Kidney (tissue), 14 donors: ENCODE data around the gene NCAPD2. TPM values are rescaled to one million over a fixed set of nuclear protein-coding genes. Genes with fewer than 3 reads are reported as not detected.

ENCODE experiments used
- DNase-seq, 5 donors: peaks; one replicate each; pipeline ENCODE4 v3.0.0-alpha.2; 2013 to 2020
- FAIRE-seq: peaks from 2 replicates; lab custom pipeline; 2012; peaks lifted over from hg19 to GRCh38; lab: Jason Lieb, UNC
- H3K27ac ChIP-seq, 2 donors: one replicate each; pipeline ENCODE4 v1.7.0; 2013; ENCODE audit warnings: low read depth in 2 of 2, low read length in 2 of 2, inconsistent platforms in 1 of 2
- H3K27me3 ChIP-seq: one replicate; pipeline ENCODE4 v1.7.1; 2013; ENCODE audit warnings: low read length, inconsistent platforms; ENCODE audit not compliant: control insufficient read depth, insufficient read depth
- H3K36me3 ChIP-seq, 3 donors: one replicate each; pipeline versions ENCODE4 v1.7.0 to v1.7.1; 2013; ENCODE audit warnings: low read length in 3 of 3, control low read depth in 1 of 3, inconsistent platforms in 1 of 3; ENCODE audit not compliant: insufficient read depth in 3 of 3, control insufficient read depth in 2 of 3
- H3K4me1 ChIP-seq, 3 donors: one replicate each; pipeline versions ENCODE4 v1.7.0 to v1.7.1; 2013; ENCODE audit warnings: low read length in 3 of 3, inconsistent platforms in 1 of 3, low read depth in 1 of 3; ENCODE audit not compliant: control insufficient read depth in 2 of 3, insufficient read depth in 2 of 3
- H3K4me3 ChIP-seq, 3 donors: one replicate each; pipeline versions ENCODE4 v1.7.0 to v1.8.1; 2013; ENCODE audit warnings: low read length in 3 of 3, control low read depth in 1 of 3, inconsistent platforms in 1 of 3
- H3K9ac ChIP-seq, 3 donors: one replicate each; pipeline versions ENCODE4 v1.7.0 to v1.7.1; 2013; ENCODE audit warnings: low read length in 3 of 3, control low read depth in 1 of 3, inconsistent platforms in 1 of 3
- H3K9me3 ChIP-seq, 3 donors: one replicate each; pipeline versions ENCODE4 v1.7.0 to v1.7.1; 2013; ENCODE audit warnings: low read length in 3 of 3, control low read depth in 1 of 3, inconsistent platforms in 1 of 3; ENCODE audit not compliant: control insufficient read depth in 2 of 3, insufficient read depth in 1 of 3
- intact Hi-C: fragments of 100-400 bp; cut with DNase I; formaldehyde crosslinking; loops from one replicate; pipeline ENCODE4 v1.11.1; 2022
- polyA plus RNA-seq: library from polyadenylated mRNA; stranded (reverse); fragments of 350-450 nt; fragmentation: Illumina TruSeq; extraction: RNeasy Lipid Tissue Mini Kit (QIAGEN cat#74804); gene quantifications from one replicate; pipeline ENCODE4 v1.2.3, GENCODE V29; 2014; ENCODE audit warnings: low read depth, low replicate concordance; ENCODE audit not compliant: insufficient read depth
- total RNA-seq: library from RNA; stranded (reverse); fragmentation: NEBNext Ultra II Directional; extraction: Animal tissue kit (Norgen Biotek cat#: 25700); gene quantifications from one replicate; pipeline ENCODE4 v1.2.1, GENCODE V29; 2021
- TF ChIP-seq, protein P1 (sequence below): IDR thresholded peaks from 3 replicates; pipeline ENCODE4 v1.5.1; 2012; ENCODE audit warnings: mild to moderate bottlenecking, moderate library complexity, borderline replicate concordance; ENCODE audit not compliant: insufficient read depth; ENCODE audit errors: extremely low read depth
- donor health status: control.
- donor health status: control.
- donor health status: control.
- donor health status: control.
- donor health status: control.
- donor health status: DM: yes; HTN: yes; CAD: no.
- donor health status: Normal renal cell carcinoma (clear cell type).

NCAPD2 gene
- total and polyA plus RNA-seq, 2 donors from 2014 or later = 4.5 to 23.4 TPM

- peaks cover 2 to 32% (median 25%) of the 10 kb centered on the region in 3 donors for H3K36me3 ChIP-seq
- TF ChIP-seq, protein P1, sequence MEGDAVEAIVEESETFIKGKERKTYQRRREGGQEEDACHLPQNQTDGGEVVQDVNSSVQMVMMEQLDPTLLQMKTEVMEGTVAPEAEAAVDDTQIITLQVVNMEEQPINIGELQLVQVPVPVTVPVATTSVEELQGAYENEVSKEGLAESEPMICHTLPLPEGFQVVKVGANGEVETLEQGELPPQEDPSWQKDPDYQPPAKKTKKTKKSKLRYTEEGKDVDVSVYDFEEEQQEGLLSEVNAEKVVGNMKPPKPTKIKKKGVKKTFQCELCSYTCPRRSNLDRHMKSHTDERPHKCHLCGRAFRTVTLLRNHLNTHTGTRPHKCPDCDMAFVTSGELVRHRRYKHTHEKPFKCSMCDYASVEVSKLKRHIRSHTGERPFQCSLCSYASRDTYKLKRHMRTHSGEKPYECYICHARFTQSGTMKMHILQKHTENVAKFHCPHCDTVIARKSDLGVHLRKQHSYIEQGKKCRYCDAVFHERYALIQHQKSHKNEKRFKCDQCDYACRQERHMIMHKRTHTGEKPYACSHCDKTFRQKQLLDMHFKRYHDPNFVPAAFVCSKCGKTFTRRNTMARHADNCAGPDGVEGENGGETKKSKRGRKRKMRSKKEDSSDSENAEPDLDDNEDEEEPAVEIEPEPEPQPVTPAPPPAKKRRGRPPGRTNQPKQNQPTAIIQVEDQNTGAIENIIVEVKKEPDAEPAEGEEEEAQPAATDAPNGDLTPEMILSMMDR = no peak
- peaks cover 0 to 29% (median 17%) of the 10 kb centered on the region in 3 donors for H3K4me1 ChIP-seq
- DNase-seq (peak; percentile 75 to 90 (median 84)), FAIRE-seq (no peak)
- intact Hi-C loops = no loop called here
- H3K9ac ChIP-seq = peak overlapping the region in 1 of 3 donors; percentile 90
- peak overlapping the region; percentile 99 for H3K27ac ChIP-seq
- no peaks in the 10 kb centered on the region for H3K9me3 ChIP-seq
- H3K27me3 ChIP-seq = no peaks in the 10 kb centered on the region
- peak overlapping the region in 2 of 3 donors; percentile 55 to 92 for H3K4me3 ChIP-seq
Observed at GRCh38 chr12:6532051-6532926, 38.4 kb downstream of the NCAPD2 start.

DNA sequence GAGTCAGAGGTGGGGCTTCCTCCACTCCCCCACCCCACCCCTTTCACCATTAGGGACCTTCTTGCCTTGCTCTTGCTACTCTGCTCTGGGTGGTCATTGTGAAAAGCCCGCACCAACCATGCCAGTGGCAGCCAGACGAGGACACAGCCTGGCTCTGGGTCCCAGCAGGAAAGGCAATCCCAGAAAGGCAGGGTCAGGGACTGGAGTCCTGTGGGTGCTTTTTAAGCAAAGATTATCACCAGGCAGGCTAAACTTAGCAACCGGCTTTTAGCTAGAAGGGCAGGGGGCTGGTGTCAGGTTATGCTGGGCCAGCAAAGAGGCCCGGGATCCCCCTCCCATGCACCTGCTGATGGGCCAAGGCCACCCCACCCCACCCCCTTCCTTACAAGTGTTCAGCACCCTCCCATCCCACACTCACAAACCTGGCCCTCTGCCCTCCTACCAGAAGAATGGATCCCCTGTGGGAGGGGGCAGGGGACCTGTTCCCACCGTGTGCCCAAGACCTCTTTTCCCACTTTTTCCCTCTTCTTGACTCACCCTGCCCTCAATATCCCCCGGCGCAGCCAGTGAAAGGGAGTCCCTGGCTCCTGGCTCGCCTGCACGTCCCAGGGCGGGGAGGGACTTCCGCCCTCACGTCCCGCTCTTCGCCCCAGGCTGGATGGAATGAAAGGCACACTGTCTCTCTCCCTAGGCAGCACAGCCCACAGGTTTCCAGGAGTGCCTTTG is 39.2 kb downstream of the NCAPD2 start:
- H3K4me3 ChIP-seq = peak overlapping the region; percentile 40 to 92 (median 83)
- H3K9ac ChIP-seq = peak overlapping the region in 2 of 3 donors; percentile 5 to 90
- TF ChIP-seq, protein P1 = no peak
- intact Hi-C loops = no loop called here
- no peaks in the 10 kb centered on the region for H3K27me3 ChIP-seq
- peaks cover 2 to 31% (median 20%) of the 10 kb centered on the region in 3 donors for H3K36me3 ChIP-seq
- H3K9me3 ChIP-seq = no peaks in the 10 kb centered on the region
- FAIRE-seq (no peak), DNase-seq (peak; percentile 84 to 92 (median 91))
- H3K27ac ChIP-seq = peak overlapping the region; percentile 99
- H3K4me1 ChIP-seq = peaks cover 0 to 29% (median 17%) of the 10 kb centered on the region in 3 donors

GRCh38 chr12:6533653-6533922 is 39.7 kb downstream of the NCAPD2 start:
- peak overlapping the region; percentile 40 to 92 (median 83) for H3K4me3 ChIP-seq
- H3K27ac ChIP-seq = peak overlapping the region; percentile 99
- peak in 2 of 5 donors; percentile 92 to 94 for DNase-seq
- FAIRE-seq = no peak
- TF ChIP-seq, protein P1 = no peak
- peak overlapping the region in 2 of 3 donors; percentile 63 to 90 for H3K9ac ChIP-seq
- H3K36me3 ChIP-seq = peaks cover 2 to 36% (median 23%) of the 10 kb centered on the region in 3 donors
- peaks cover 0 to 29% (median 17%) of the 10 kb centered on the region in 3 donors for H3K4me1 ChIP-seq
- intact Hi-C loops = no loop called here
- no peaks in the 10 kb centered on the region for H3K9me3 ChIP-seq
- H3K27me3 ChIP-seq = no peaks in the 10 kb centered on the region
